Esophagus squamous epithelium (tissue), 5 donors: Measurements from ENCODE around the gene TSHZ2. TPM values are rescaled to one million over a fixed set of nuclear protein-coding genes. Genes with fewer than 3 reads are reported as not detected.
"Not testable (repeated sequence)": the region's sequence is repeated elsewhere in the genome, so short reads cannot be mapped to it uniquely, and the experiment has no call there.

Source experiments
- DNase-seq: peaks from one replicate; lab custom pipeline; 2025; lab: John Stamatoyannopoulos, UW
- H3K27ac ChIP-seq, 4 donors: fragments of 200-600 bp; sonication (generic); one replicate each; pipeline ENCODE4 v1.5.1; 2016 to 2019; ENCODE audit warnings: mild to moderate bottlenecking in 1 of 4
- H3K27me3 ChIP-seq, 4 donors: fragments of 200-600 bp; sonication (generic); 1 replicate in 3 of 4; 2 replicates in 1 of 4; pipeline versions ENCODE4 v1.5.1 to v1.6.0; 2017 to 2021; ENCODE audit warnings: antibody characterized with exemption in 1 of 4
- H3K36me3 ChIP-seq, 3 donors: fragments of 200-600 bp; sonication (generic); one replicate each; pipeline ENCODE4 v1.5.1; 2016 to 2019
- H3K4me1 ChIP-seq, 3 donors: fragments of 200-600 bp; sonication (generic); one replicate each; pipeline ENCODE4 v1.5.1; 2017 to 2019
- H3K4me3 ChIP-seq, 4 donors: fragments of 200-600 bp; sonication (generic); 1 replicate in 3 of 4; 2 replicates in 1 of 4; pipeline ENCODE4 v1.5.1; 2016 to 2019; ENCODE audit warnings: mild to moderate bottlenecking in 2 of 4, moderate library complexity in 1 of 4
- H3K9me3 ChIP-seq, 3 donors: fragments of 200-600 bp; sonication (generic); one replicate each; pipeline ENCODE4 v1.5.1; 2016 to 2019
- CTCF ChIP-seq, 6 experiments: fragments of 450-650 bp in 4 of 6; fragments of 200-600 bp in 2 of 6; sonication (generic) in 2 of 6; IDR thresholded peaks; one replicate each; pipeline ENCODE4 v1.5.1; 2016 to 2019; ENCODE audit warnings: antibody characterized with exemption in 6 of 6, mild to moderate bottlenecking in 4 of 6, moderate library complexity in 4 of 6
- POLR2A ChIP-seq, 4 donors: fragments of 450-650 bp; IDR thresholded peaks; one replicate each; pipeline ENCODE4 v1.6.1; 2017; ENCODE audit warnings: antibody characterized with exemption in 4 of 4, mild to moderate bottlenecking in 4 of 4, moderate library complexity in 3 of 4
- WGBS, 2 donors: methylation state at CpG; one replicate each; pipeline ENCODE4 v1.1.5; 2018; 5-methylcytosine and 5-hydroxymethylcytosine counted together
- intact Hi-C: fragments of 100-400 bp; cut with DNase I; formaldehyde crosslinking; loops from one replicate; pipeline ENCODE4 v1.15.0; 2022
- total RNA-seq, 4 donors: library from RNA; depleted of rRNA; stranded (reverse); fragments of >200 nt; gene quantifications; one replicate each; pipeline ENCODE4 v1.1.0, GENCODE V29; 2016
- donor health status: DM: yes; HTN: yes; CAD: no.

Gene TSHZ2
- total RNA-seq, 4 donors from 2014 or later = 4.7 to 22.0 (median 12.9) TPM

GRCh38 chr20:53409447-53409717 is 437.2 kb downstream of the TSHZ2 start:
- DNase-seq = no peak
- H3K9me3 ChIP-seq = no peaks in the 10 kb centered on the region
- TF ChIP-seq POLR2A (IDR thresholded peaks at IDR 0.05) (no peak), CTCF (IDR thresholded peaks at IDR 0.05) (no peak)
- intact Hi-C loops = no loop called here
- no peaks in the 10 kb centered on the region for H3K36me3 ChIP-seq
- H3K27ac ChIP-seq = no peak overlapping the region
- H3K4me3 ChIP-seq = no peak overlapping the region
- WGBS, 2 donors = 60 to 63% methylated on average over 2 of the region's 2 CpGs
- H3K27me3 ChIP-seq = no peaks in the 10 kb centered on the region
- H3K4me1 ChIP-seq = peaks cover 0 to 9% (median 0%) of the 10 kb centered on the region in 3 donors

DNA sequence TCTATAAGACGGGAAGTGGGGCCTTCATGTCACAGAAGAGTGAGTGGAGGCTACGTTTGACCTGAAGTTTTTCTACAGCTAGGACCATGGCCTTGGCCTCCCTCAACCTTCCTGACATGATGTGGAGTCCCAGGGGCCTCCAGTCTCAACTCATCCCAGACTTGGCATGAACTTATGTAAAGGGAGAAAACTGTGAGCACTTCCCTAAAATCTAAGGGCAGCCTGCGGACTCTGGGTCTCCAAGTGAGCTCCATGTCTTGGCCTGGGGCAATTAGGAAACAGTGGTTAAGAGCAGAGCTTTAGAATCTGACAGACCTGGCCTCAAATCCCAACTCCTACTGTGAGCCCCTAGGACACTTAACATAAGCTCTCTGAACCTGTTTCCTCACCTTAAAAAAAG is 439.0 kb downstream of the TSHZ2 start:
- TF ChIP-seq CTCF (IDR thresholded peaks at IDR 0.05) = no peak
- no peak for TF ChIP-seq POLR2A (IDR thresholded peaks at IDR 0.05)
- no peak for DNase-seq
- WGBS, 2 donors = 95 to 96% methylated on average over 3 of the region's 3 CpGs
- intact Hi-C loops = no loop called here
- Histone ChIP-seq H3K27me3 (no peaks in the 10 kb centered on the region), H3K27ac (no peak overlapping the region), H3K9me3 (no peaks in the 10 kb centered on the region), H3K4me3 (no peak overlapping the region), H3K36me3 (no peaks in the 10 kb centered on the region), H3K4me1 (peaks cover 0 to 9% (median 0%) of the 10 kb centered on the region in 3 donors)

- WGBS, 2 donors = 23 to 42% methylated on average over 4 of the region's 4 CpGs
- intact Hi-C loops = no loop called here
- no peak overlapping the region for H3K27ac ChIP-seq
Measured at GRCh38 chr20:53411891-53412290, 439.7 kb downstream of the TSHZ2 start.

DNA sequence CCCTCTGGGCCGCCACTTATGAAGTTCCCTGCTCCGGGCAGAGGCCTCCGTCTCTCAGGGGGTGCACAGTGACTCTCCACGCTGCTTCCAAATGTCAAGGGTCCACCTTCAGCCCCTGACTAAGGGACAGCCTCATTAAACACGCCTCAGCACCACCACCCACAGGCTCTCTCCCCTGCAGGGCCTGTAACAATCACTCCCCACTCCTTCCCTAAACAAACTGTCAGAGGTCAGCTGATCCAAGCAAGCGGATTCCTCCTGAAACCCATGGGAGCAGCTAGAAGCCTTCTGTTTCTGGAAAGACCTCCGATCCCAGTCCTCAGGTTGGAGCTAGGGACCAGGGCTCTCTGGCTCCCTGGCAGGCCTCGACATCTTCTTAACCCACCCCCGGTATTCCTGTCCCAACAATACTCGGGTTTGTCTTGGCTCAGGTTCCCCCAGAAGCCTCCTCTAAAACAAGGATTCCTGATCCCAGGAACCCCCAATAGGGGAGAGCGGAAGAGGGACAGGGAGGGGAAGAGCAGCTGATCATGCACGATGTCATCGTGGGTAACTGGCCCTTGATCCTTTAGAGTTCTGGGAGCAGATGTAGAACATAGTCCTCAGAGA is 440.5 kb downstream of the TSHZ2 start:
- 61 to 64% methylated on average over 11 to 13 of the region's 13 CpGs for WGBS, 2 donors
- DNase-seq = no peak
- Histone ChIP-seq H3K4me3 (no peak overlapping the region), H3K27ac (no peak overlapping the region), H3K27me3 (no peaks in the 10 kb centered on the region), H3K4me1 (peaks cover 0 to 9% (median 0%) of the 10 kb centered on the region in 3 donors), H3K9me3 (no peaks in the 10 kb centered on the region), H3K36me3 (no peaks in the 10 kb centered on the region)
- TF ChIP-seq CTCF (IDR thresholded peaks at IDR 0.05) (no peak), POLR2A (IDR thresholded peaks at IDR 0.05) (no peak)
- intact Hi-C loops = no loop called here

More at GRCh38 chr20:53411891-53412290, 439.7 kb downstream of the TSHZ2 start:
- TF ChIP-seq CTCF (IDR thresholded peaks at IDR 0.05) (no peak), POLR2A (IDR thresholded peaks at IDR 0.05) (no peak)
- no peaks in the 10 kb centered on the region for H3K9me3 ChIP-seq
- no peaks in the 10 kb centered on the region for H3K27me3 ChIP-seq
- no peak for DNase-seq
- no peak overlapping the region for H3K4me3 ChIP-seq
- H3K36me3 ChIP-seq = no peaks in the 10 kb centered on the region
- H3K4me1 ChIP-seq = peaks cover 0 to 9% (median 0%) of the 10 kb centered on the region in 3 donors

- no peak overlapping the region for H3K4me3 ChIP-seq
- peaks cover 0 to 9% (median 0%) of the 10 kb centered on the region in 3 donors for H3K4me1 ChIP-seq
- H3K27me3 ChIP-seq = no peaks in the 10 kb centered on the region
- no peak for DNase-seq
- intact Hi-C loops = no loop called here
- H3K9me3 ChIP-seq = no peaks in the 10 kb centered on the region
- no peak overlapping the region for H3K27ac ChIP-seq
- WGBS, 2 donors = 68 to 69% methylated on average over 9 to 14 of the region's 15 CpGs
- TF ChIP-seq POLR2A (IDR thresholded peaks at IDR 0.05) = no peak
- TF ChIP-seq CTCF (IDR thresholded peaks at IDR 0.05) = peak in 2 of 6 experiments; percentile 28 to 35
- no peaks in the 10 kb centered on the region for H3K36me3 ChIP-seq
Measured at GRCh38 chr20:53413186-53413631, 441.1 kb downstream of the TSHZ2 start.

DNA sequence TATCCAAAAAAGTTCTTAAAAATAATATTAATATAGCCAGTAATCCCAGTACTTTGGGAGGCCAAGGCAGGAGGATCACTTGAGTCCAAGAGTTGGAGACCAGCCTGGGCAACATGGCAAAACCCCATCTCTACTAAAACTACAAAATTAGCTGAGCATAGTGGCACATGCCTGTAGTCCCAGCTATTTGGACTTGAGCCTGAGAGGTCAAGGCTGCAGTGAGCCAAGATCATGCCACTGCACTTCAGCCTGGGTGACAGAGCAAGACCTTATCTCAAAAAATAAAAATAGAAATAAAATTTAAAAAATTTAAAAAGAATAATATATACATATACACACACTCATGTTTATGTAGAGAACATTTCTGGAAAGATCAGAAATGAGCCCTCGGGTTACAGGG is 441.7 kb downstream of the TSHZ2 start:
- H3K9me3 ChIP-seq, DNase-seq, H3K27ac ChIP-seq, H3K4me1 ChIP-seq, H3K4me3 ChIP-seq, H3K27me3 ChIP-seq, H3K36me3 ChIP-seq, intact Hi-C loops: not testable (repeated sequence)
- 86 to 88% methylated on average over 1 of the region's 1 CpG for WGBS, 2 donors
